Jurkat, Clone E6-1 (cell line): Measurements from ENCODE around the gene BICD1.

Source experiments
- DNase-seq: peaks from one replicate; pipeline ENCODE4 v3.0.0-alpha.2; 2011; ENCODE audit warnings: low read depth, low spot score
- H3K4me3 ChIP-seq: 2 replicates; pipeline ENCODE4 v1.5.1; 2011; ENCODE audit warnings: mild to moderate bottlenecking, low read length, control low read depth, moderate library complexity

BICD1 gene

GRCh38 chr12:32360956-32361355 is 254.3 kb downstream of the BICD1 start:
- no peak overlapping the region for H3K4me3 ChIP-seq
- no peak for DNase-seq

GRCh38 chr12:32362892-32363291 is 256.2 kb downstream of the BICD1 start:
- H3K4me3 ChIP-seq, result no peak overlapping the region

GRCh38 chr12:32365473-32366064 is 258.9 kb downstream of the BICD1 start:
- peak; percentile 59 for DNase-seq
- H3K4me3 ChIP-seq, result no peak overlapping the region

More at GRCh38 chr12:32362892-32363291, 256.2 kb downstream of the BICD1 start:
- DNase-seq, result no peak

GRCh38 chr12:32366714-32367113 is 260.1 kb downstream of the BICD1 start:
- H3K4me3 ChIP-seq, result no peak overlapping the region
- DNase-seq, result no peak

- H3K4me3 ChIP-seq, result no peak overlapping the region
- DNase-seq, result no peak
These were observed 260.7 kb downstream of the BICD1 start for GRCh38 chr12:32367381-32367780.

- no peak overlapping the region for H3K4me3 ChIP-seq
- no peak for DNase-seq
These were observed 262.6 kb downstream of the BICD1 start for GRCh38 chr12:32369202-32369601.

GRCh38 chr12:32377344-32378055 is 270.9 kb downstream of the BICD1 start:
- DNase-seq, result no peak
- H3K4me3 ChIP-seq, result no peak overlapping the region

GRCh38 chr12:32379213-32379612 is 272.6 kb downstream of the BICD1 start:
- no peak overlapping the region for H3K4me3 ChIP-seq
- no peak for DNase-seq

GRCh38 chr12:32379667-32380066 is 273.0 kb downstream of the BICD1 start:
- no peak for DNase-seq
- no peak overlapping the region for H3K4me3 ChIP-seq

- DNase-seq, result no peak
- no peak overlapping the region for H3K4me3 ChIP-seq
These were observed 275.6 kb downstream of the BICD1 start for GRCh38 chr12:32382226-32382625.

GRCh38 chr12:32390572-32391219 is 284.0 kb downstream of the BICD1 start:
- no peak for DNase-seq
- no peak overlapping the region for H3K4me3 ChIP-seq

- H3K4me3 ChIP-seq, result no peak overlapping the region
- DNase-seq, result no peak
These were observed 288.4 kb downstream of the BICD1 start for GRCh38 chr12:32395026-32395425.

- H3K4me3 ChIP-seq, result no peak overlapping the region
- DNase-seq, result no peak
These were observed 291.0 kb downstream of the BICD1 start for GRCh38 chr12:32397696-32398095.

- no peak for DNase-seq
- H3K4me3 ChIP-seq, result no peak overlapping the region
These were observed 291.5 kb downstream of the BICD1 start for GRCh38 chr12:32398181-32398580.

- no peak for DNase-seq
- peak overlapping the region; percentile 56 for H3K4me3 ChIP-seq
These were observed 292.2 kb downstream of the BICD1 start for GRCh38 chr12:32398816-32399369.

- peak within 1 kb of the TSS; percentile 56 for H3K4me3 ChIP-seq
These were observed 292.9 kb downstream of the BICD1 start, which contains the start of gene FGD4 for GRCh38 chr12:32399370-32400113. Gene FGD4 (plus strand): TSS chr12:32399558.

GRCh38 chr12:32400114-32400672 is 293.5 kb downstream of the BICD1 start:
- DNase-seq, result no peak
- peak overlapping the region; percentile 56 for H3K4me3 ChIP-seq

More at GRCh38 chr12:32399370-32400113, 292.9 kb downstream of the BICD1 start, which contains the start of gene FGD4:
- DNase-seq, result peak; percentile 39

- no peak for DNase-seq
- no peak overlapping the region for H3K4me3 ChIP-seq
These were observed 294.2 kb downstream of the BICD1 start for GRCh38 chr12:32400866-32401265.

- no peak for DNase-seq
- no peak overlapping the region for H3K4me3 ChIP-seq
These were observed 295.5 kb downstream of the BICD1 start for GRCh38 chr12:32402170-32402569.
